Activated T-cell treated with anti-CD3 and anti-CD28 coated beads for 48 hours (primary cell): Measurements from ENCODE around the gene ACTRT2.

Experiments
- DNase-seq: peaks from one replicate; pipeline ENCODE4 v3.0.0-alpha.2; 2020; ENCODE audit warnings: low read depth

The ACTRT2 gene

DNA sequence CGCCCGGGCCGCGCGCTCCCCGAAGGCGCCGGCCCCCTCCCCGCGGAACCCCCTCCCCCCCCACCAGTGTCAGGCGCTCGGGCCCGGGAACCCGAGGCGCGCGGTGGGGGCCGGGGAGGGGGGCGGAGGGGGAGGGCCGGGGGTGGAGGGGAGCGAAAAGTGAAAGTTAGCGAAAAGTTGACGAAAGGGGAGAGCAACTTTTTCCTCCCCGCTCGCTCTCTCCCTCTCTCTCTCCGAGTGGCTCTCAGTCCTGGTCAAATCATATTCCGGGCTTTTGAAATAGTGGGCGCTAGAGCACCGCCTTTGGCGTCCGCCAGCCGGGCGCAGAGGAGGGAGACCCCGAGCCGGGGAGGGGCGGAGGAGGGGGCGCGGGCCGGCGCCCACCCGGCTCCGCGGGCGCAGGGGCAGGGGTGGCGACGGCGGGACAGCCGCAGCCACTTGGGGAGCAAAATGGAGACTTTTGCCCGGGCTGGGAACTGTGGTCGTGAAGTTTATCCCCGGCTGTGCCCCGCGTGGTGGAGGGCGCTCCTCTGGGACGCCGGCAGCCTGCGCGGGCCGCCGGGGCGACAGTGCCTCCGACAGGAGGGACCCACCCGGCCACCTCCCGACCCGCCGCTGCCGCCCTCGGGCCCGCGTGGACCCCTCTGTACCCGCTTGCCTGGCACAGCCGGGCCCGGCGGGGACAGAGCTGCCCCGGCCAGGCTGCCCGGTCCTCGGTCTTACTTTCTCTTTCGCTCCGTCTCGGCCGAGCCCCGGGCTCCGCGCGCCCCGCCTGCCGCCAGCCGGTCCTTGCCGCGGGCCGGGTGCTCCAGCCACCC is 48.4 kb downstream of the ACTRT2 start:
- DNase-seq: no peak

GRCh38 chr1:3070309-3070643 is 49.0 kb downstream of the ACTRT2 start:
- DNase-seq: no peak

- DNase-seq: no peak
Observed at GRCh38 chr1:3070644-3071564, 49.6 kb downstream of the ACTRT2 start.

- DNase-seq: no peak
Observed at GRCh38 chr1:3071565-3072390, 50.5 kb downstream of the ACTRT2 start.
